K562 (cell line): ENCODE results near the gene CAPN13. TPM values are rescaled to one million over a fixed set of nuclear protein-coding genes. Genes with fewer than 3 reads are reported as not detected.

Experiments
- GABPB1 ChIP-seq: sonication (generic); formaldehyde crosslinking; IDR thresholded peaks from 2 replicates; pipeline ENCODE4 v1.8.0; 2022; ENCODE audit warnings: mild to moderate bottlenecking, missing genetic modification reagents
- HNRNPH1 ChIP-seq: fragments of 200-400 bp; formaldehyde crosslinking; optimal IDR thresholded peaks from 2 replicates; pipeline ENCODE3; 2017; ENCODE audit warnings: low read depth, mild to moderate bottlenecking, low read length, moderate library complexity
- MCM3 ChIP-seq: fragments of 450-650 bp; IDR thresholded peaks from 2 replicates; pipeline ENCODE4 v1.6.1; 2016
- MYC ChIP-seq, 2 experiments: fragments of 250-450 bp in 1 of 2; sonication (Bioruptor Pico) in 1 of 2; IDR thresholded peaks; 2 replicates each; pipeline versions ENCODE4 v1.5.1 to v1.6.1; 2012 to 2021; ENCODE audit warnings: low read depth in 2 of 2, borderline replicate concordance in 1 of 2, improper control_type of control experiment in 1 of 2, low read length in 1 of 2, mild to moderate bottlenecking in 1 of 2, moderate library complexity in 1 of 2
- NR2C2 ChIP-seq, 2 experiments: fragments of 200-800 bp in 1 of 2; sonication (Bioruptor generic) in 1 of 2; sonication (generic) in 1 of 2; formaldehyde crosslinking in 1 of 2; IDR thresholded peaks; 2 replicates each; pipeline versions ENCODE4 v1.6.1 to v1.8.0; 2016 to 2022; ENCODE audit warnings: mild to moderate bottlenecking in 1 of 2, missing compliant biosample characterization in 1 of 2, missing genetic modification characterization in 1 of 2, missing genetic modification reagents in 1 of 2
- NR2F6 ChIP-seq: fragments of 450-650 bp; formaldehyde crosslinking; IDR thresholded peaks from 2 replicates; pipeline ENCODE4 v1.4.0; 2020; ENCODE audit warnings: mild to moderate bottlenecking
- SMAD4 ChIP-seq: fragments of 250-450 bp; sonication (Bioruptor Pico); conservative IDR thresholded peaks from 2 replicates; pipeline ENCODE4 v1.8.0; 2021; ENCODE audit warnings: inconsistent platforms, mild to moderate bottlenecking, moderate library complexity
- SMARCC2 ChIP-seq: fragments of 450-650 bp; IDR thresholded peaks from 2 replicates; pipeline ENCODE4 v1.6.1; 2017; ENCODE audit warnings: antibody characterized with exemption, moderate library complexity, mild to moderate bottlenecking, low read depth
- ZNF644 ChIP-seq: fragments of 200-800 bp; sonication (Bioruptor generic); IDR thresholded peaks from 2 replicates; pipeline ENCODE4 v1.6.1; 2016; ENCODE audit warnings: low read depth, missing genetic modification characterization, missing compliant biosample characterization
- ZNF76 ChIP-seq: fragments of 250-450 bp; sonication (Bioruptor Pico); IDR thresholded peaks from 2 replicates; pipeline ENCODE4 v1.4.0; 2020; ENCODE audit warnings: mild to moderate bottlenecking, moderate library complexity, borderline replicate concordance
- ZNF780A ChIP-seq: fragments of 250-450 bp; sonication (Bioruptor Pico); IDR thresholded peaks from 2 replicates; pipeline ENCODE4 v1.5.0; 2021; ENCODE audit warnings: mild to moderate bottlenecking
- ZNF785 ChIP-seq: fragments of 250-450 bp; sonication (Bioruptor Pico); IDR thresholded peaks from 2 replicates; pipeline ENCODE4 v1.4.0; 2020; ENCODE audit warnings: mild to moderate bottlenecking
- polyA plus RNA-seq, 8 experiments: library from polyadenylated mRNA; depleted of rRNA in 4 of 8; stranded (reverse) in 5 of 8; unstranded in 3 of 8; fragments of >200 nt; fragmentation: Nextera tagmentation in 2 of 8; fragmentation: Illumina TruSeq in 1 of 8; extraction: Ambion mirVana in 2 of 8; extraction: Trizol in 1 of 8; gene quantifications; 2 replicates each; pipeline versions ENCODE4 v1.2.1 to v1.2.3, GENCODE V29; 2011 to 2014; ENCODE audit warnings: inconsistent platforms in 1 of 8, missing spikeins in 1 of 8
- total RNA-seq, 7 experiments: library from RNA; depleted of rRNA in 6 of 7; stranded (reverse); fragments of >200 nt in 6 of 7; fragmentation: Illumina TruSeq in 2 of 7; extraction: Trizol in 2 of 7; gene quantifications; 2 replicates each; pipeline versions ENCODE4 v1.2.1 to v1.2.3, GENCODE V29; 2011 to 2021; ENCODE audit warnings: low replicate concordance in 1 of 7
- TF ChIP-seq, protein P1 (sequence below): fragments of 250-450 bp; sonication (Bioruptor Pico); IDR thresholded peaks from 2 replicates; pipeline ENCODE4 v1.9.0; 2021; ENCODE audit warnings: mild to moderate bottlenecking
- TF ChIP-seq, protein P2 (sequence below): sonication (generic); formaldehyde crosslinking; IDR thresholded peaks from 2 replicates; pipeline ENCODE4 v1.8.0; 2022; ENCODE audit warnings: mild to moderate bottlenecking, low read depth, missing genetic modification reagents
- TF ChIP-seq, protein P3 (sequence below): fragments of 150-350 bp; IDR thresholded peaks from 2 replicates; pipeline ENCODE4 v1.6.1; 2014; ENCODE audit warnings: low read depth, mild to moderate bottlenecking, low read length, borderline replicate concordance
- TF ChIP-seq, protein P4 (sequence below), 3 experiments: fragments of 200-800 bp in 1 of 3; fragments of 250-450 bp in 1 of 3; fragments of 450-650 bp in 1 of 3; sonication (Bioruptor Pico) in 1 of 3; sonication (Bioruptor generic) in 1 of 3; formaldehyde crosslinking in 1 of 3; IDR thresholded peaks; 2 replicates each; pipeline versions ENCODE4 v1.6.1 to v1.8.0; 2016 to 2022; ENCODE audit warnings: mild to moderate bottlenecking in 2 of 3, missing genetic modification characterization in 2 of 3, missing compliant biosample characterization in 1 of 3, moderate library complexity in 1 of 3

Gene CAPN13
- total and polyA plus RNA-seq, 9 of the 15 experiments (the other 6 are each of a cell fraction or from before 2014, with no cell fraction given): not detected

DNA sequence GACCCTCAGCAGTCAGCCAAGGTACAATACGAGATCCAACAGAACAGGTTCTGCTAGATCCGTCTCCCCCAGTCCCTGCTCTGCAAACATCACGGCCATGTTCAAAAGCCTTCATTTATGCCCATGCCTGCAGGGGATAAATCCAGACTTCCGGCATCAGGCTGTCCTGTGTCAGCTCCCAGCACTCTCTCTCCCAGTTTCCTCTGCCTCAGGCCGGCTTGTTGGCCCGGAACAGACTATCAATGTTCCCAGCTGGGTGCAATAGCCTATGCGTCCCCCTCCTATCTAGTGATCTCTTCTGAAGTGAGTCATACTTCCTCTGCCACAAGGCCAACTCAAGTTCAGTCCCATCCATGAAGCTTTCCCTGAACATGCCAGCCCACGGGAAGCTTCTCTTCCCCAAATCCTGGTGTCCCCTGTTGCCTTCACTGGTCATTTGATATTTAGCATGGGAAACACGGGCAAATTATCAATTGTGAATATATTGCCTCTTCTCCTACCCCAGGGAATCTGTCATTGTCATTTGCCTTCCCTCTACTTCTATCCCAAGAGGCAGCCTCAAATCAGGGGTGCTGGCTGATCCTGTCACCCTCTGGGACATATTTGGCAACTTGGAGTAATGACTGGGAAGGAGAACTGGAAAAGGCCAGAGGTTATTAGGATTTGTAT, 51.1 kb downstream of the CAPN13 start (continued):
- TF ChIP-seq ZNF76 (CRISPR knock-in tag) (no peak), NR2C2 (CRISPR knock-in tag; IDR thresholded peaks at IDR 0.05) (no peak), NR2C2 (tag; IDR thresholded peaks at IDR 0.05) (peak; percentile 79), GABPB1 (no peak), NR2F6 (CRISPR knock-in tag) (no peak), MCM3 (no peak), ZNF644 (tag) (peak; percentile 77), ZNF780A (CRISPR knock-in tag) (no peak), MYC (IDR thresholded peaks at IDR 0.05; ENCODE audit: low read depth, low read length) (0 out of 2 replicates have a peak, but pooled peaks have one; percentile 17), MYC (CRISPR knock-in tag; IDR thresholded peaks at IDR 0.05; ENCODE audit: borderline replicate concordance, low read depth) (no peak), ZNF785 (no peak), HNRNPH1 (no peak), SMAD4 (CRISPR knock-in tag) (0 out of 2 replicates have a peak, but pooled peaks have one; percentile 39), SMARCC2 (peak; percentile 63; the same call in 1 of the 2 replicates)
- TF ChIP-seq, protein P1, sequence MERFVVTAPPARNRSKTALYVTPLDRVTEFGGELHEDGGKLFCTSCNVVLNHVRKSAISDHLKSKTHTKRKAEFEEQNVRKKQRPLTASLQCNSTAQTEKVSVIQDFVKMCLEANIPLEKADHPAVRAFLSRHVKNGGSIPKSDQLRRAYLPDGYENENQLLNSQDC (CRISPR knock-in tag): no peak
- TF ChIP-seq, protein P2, sequence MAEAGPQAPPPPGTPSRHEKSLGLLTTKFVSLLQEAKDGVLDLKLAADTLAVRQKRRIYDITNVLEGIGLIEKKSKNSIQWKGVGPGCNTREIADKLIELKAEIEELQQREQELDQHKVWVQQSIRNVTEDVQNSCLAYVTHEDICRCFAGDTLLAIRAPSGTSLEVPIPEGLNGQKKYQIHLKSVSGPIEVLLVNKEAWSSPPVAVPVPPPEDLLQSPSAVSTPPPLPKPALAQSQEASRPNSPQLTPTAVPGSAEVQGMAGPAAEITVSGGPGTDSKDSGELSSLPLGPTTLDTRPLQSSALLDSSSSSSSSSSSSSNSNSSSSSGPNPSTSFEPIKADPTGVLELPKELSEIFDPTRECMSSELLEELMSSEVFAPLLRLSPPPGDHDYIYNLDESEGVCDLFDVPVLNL (CRISPR knock-in tag): no peak
- TF ChIP-seq, protein P3, sequence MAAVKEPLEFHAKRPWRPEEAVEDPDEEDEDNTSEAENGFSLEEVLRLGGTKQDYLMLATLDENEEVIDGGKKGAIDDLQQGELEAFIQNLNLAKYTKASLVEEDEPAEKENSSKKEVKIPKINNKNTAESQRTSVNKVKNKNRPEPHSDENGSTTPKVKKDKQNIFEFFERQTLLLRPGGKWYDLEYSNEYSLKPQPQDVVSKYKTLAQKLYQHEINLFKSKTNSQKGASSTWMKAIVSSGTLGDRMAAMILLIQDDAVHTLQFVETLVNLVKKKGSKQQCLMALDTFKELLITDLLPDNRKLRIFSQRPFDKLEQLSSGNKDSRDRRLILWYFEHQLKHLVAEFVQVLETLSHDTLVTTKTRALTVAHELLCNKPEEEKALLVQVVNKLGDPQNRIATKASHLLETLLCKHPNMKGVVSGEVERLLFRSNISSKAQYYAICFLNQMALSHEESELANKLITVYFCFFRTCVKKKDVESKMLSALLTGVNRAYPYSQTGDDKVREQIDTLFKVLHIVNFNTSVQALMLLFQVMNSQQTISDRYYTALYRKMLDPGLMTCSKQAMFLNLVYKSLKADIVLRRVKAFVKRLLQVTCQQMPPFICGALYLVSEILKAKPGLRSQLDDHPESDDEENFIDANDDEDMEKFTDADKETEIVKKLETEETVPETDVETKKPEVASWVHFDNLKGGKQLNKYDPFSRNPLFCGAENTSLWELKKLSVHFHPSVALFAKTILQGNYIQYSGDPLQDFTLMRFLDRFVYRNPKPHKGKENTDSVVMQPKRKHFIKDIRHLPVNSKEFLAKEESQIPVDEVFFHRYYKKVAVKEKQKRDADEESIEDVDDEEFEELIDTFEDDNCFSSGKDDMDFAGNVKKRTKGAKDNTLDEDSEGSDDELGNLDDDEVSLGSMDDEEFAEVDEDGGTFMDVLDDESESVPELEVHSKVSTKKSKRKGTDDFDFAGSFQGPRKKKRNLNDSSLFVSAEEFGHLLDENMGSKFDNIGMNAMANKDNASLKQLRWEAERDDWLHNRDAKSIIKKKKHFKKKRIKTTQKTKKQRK: no peak
- TF ChIP-seq, protein P4, sequence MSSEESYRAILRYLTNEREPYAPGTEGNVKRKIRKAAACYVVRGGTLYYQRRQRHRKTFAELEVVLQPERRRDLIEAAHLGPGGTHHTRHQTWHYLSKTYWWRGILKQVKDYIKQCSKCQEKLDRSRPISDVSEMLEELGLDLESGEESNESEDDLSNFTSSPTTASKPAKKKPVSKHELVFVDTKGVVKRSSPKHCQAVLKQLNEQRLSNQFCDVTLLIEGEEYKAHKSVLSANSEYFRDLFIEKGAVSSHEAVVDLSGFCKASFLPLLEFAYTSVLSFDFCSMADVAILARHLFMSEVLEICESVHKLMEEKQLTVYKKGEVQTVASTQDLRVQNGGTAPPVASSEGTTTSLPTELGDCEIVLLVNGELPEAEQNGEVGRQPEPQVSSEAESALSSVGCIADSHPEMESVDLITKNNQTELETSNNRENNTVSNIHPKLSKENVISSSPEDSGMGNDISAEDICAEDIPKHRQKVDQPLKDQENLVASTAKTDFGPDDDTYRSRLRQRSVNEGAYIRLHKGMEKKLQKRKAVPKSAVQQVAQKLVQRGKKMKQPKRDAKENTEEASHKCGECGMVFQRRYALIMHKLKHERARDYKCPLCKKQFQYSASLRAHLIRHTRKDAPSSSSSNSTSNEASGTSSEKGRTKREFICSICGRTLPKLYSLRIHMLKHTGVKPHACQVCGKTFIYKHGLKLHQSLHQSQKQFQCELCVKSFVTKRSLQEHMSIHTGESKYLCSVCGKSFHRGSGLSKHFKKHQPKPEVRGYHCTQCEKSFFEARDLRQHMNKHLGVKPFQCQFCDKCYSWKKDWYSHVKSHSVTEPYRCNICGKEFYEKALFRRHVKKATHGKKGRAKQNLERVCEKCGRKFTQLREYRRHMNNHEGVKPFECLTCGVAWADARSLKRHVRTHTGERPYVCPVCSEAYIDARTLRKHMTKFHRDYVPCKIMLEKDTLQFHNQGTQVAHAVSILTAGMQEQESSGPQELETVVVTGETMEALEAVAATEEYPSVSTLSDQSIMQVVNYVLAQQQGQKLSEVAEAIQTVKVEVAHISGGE (CRISPR knock-in tag; IDR thresholded peaks at IDR 0.05): peak in 2 of 3 experiments; percentile 73 to 97; a peak in 4 of 6 replicates
